GM12864 (cell line): Measurements from ENCODE around the gene SKAP1.
A peak's percentile ranks its signal among the peaks of the same experiment; 100 is the strongest.

Source experiments
- DNase-seq: peaks from one replicate; pipeline ENCODE4 v3.0.0-alpha.2; 2011; ENCODE audit warnings: low read depth
- H3K4me3 ChIP-seq: 2 replicates; pipeline ENCODE4 v1.5.1; 2011; ENCODE audit warnings: mild to moderate bottlenecking, low read depth, low read length, control low read depth
- TF ChIP-seq, protein P1 (sequence below): IDR thresholded peaks from 2 replicates; pipeline ENCODE4 v1.5.1; 2011; ENCODE audit warnings: low read depth, mild to moderate bottlenecking, moderate library complexity, low read length, control low read depth, inconsistent platforms; ENCODE audit errors: missing control alignments

Gene SKAP1

DNA sequence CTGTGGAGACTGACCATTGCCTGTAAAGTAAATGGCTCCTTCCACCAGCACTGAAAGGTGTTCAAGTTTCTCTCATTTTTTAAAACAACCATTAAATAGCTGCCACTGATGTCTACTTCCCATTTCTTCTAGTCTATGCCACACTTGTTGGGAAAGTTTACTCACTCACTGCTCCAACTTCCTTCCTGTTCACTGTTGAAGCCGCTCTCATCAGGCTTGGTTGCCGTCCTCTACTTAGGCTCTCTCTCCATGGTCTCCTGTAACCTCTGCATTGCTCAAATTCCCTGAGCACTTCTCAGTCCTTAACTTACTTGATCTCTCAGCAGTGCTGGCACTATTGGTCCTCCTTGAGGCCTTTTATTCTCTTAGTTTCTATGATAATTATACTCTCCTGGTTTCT is 290.1 kb downstream of the SKAP1 start:
- no peak overlapping the region for H3K4me3 ChIP-seq
- TF ChIP-seq, protein P1, sequence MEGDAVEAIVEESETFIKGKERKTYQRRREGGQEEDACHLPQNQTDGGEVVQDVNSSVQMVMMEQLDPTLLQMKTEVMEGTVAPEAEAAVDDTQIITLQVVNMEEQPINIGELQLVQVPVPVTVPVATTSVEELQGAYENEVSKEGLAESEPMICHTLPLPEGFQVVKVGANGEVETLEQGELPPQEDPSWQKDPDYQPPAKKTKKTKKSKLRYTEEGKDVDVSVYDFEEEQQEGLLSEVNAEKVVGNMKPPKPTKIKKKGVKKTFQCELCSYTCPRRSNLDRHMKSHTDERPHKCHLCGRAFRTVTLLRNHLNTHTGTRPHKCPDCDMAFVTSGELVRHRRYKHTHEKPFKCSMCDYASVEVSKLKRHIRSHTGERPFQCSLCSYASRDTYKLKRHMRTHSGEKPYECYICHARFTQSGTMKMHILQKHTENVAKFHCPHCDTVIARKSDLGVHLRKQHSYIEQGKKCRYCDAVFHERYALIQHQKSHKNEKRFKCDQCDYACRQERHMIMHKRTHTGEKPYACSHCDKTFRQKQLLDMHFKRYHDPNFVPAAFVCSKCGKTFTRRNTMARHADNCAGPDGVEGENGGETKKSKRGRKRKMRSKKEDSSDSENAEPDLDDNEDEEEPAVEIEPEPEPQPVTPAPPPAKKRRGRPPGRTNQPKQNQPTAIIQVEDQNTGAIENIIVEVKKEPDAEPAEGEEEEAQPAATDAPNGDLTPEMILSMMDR: no peak
- DNase-seq: no peak

DNA sequence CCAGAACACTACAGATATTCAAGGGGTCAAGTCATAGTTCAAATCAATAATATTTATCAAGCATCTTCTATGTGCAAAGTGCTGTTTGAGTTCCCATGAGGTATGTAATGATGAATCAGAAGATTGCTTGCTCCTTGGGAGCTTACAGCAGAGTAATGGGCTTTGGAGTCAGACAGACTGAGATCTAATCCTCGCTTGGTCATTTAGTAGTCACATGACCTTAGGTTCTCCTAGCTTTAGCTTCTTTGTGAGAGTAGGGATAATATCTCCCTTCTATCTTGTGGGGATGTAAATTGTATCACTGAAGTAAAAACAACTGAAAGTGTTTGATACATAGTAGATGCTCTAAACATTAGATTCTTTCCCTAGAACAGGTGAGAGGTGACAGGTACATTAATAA is 292.4 kb downstream of the SKAP1 start:
- DNase-seq: no peak
- no peak overlapping the region for H3K4me3 ChIP-seq
- TF ChIP-seq, protein P1: no peak

DNA sequence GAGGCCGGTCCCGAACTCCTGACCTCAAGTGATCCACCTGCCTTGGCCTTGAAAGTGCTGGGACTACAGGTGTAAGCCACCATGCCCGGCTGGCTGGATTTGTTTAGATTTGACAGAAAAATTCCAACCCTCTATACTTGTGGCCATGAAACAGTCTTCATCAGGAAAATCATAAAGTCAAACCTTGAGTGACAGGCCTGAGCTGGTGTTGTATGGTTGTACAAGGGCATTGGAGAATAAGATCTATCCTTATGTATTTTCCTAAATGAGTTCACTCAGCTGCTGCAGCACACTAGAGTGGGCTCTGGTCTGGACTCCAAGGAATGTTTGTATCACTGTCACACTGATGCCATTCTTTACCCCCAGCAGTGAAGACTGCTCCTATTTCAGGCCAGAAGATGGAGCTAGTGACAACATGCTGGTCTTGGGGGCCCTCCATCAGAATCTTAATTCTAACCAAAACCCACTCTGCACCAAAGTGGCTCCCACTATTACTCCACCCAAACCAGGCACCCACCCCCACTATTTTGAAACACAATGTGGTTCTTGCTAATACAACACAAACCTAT is 295.0 kb downstream of the SKAP1 start:
- no peak overlapping the region for H3K4me3 ChIP-seq
- TF ChIP-seq, protein P1: peak; percentile 38
- no peak for DNase-seq

DNA sequence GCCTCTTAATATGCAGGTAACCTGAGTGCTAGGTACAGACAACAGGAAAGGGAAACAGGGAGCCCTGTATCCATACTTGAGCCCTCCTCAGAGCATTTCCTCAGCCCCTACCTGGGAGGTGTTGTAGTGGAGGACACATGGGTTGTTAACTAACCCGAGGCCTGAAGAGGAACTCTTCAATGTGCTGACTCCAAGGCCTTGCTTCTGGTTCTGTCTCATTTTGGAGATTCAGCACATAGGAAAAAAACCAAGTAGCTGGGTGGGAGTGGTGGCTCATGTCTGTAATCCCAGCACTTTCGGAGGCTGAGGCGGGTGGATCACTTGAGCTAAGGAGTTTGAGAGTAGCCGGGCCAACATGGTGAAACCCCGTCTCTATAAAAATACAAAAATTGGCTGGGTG is 297.6 kb downstream of the SKAP1 start:
- TF ChIP-seq, protein P1: no peak
- no peak overlapping the region for H3K4me3 ChIP-seq
- DNase-seq: no peak

DNA sequence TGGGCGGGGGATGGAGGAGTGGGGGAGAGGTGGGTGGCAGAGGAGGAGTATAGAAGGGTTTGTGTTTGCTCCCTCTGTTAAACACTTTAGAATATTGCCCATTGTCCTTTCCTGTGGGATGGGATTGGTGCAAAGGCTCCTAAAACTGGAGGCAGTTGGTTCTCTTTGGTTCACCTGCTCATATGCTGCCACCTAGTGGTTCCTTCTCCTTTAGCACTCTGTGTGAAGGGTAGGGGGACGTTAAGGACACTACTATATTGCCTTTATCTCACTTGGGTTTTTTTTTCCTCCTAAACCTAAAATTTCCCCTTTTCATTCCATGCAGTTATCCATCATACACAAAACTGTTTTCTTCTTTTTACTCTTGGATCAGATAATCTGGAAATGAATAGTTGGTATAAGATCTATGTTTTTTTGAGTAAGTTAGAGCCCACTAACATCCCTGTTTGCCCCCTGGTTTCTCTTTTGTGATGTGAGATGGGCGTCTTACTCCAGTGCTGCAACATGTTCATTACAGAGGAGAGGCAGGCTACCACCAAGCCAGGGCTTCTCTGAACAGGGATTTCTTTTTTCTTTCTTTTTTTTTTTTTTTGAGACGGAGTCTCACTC is 298.7 kb downstream of the SKAP1 start:
- peak; percentile 40 for DNase-seq
- H3K4me3 ChIP-seq: no peak overlapping the region
- TF ChIP-seq, protein P1: peak; percentile 89

DNA sequence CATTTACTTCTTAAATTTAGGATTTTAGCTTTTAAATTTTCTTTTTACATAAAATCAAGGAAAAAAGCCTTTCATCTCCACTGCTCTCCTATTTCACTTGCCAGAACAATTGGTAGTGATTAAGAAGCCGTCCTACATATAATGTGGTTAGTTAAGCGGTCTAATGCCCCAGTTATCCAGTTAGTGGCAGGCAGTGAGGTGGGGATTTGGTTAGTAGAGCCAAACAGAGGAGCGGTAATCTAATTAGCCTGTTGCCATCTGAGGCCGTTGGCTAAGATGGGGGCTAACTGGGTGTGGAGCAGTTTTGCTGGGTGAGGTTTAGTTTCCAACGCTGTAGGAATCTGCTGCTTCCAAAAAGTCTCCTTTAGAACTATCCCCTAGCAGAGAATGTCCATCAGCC is 300.0 kb downstream of the SKAP1 start:
- TF ChIP-seq, protein P1: no peak
- no peak for DNase-seq
- no peak overlapping the region for H3K4me3 ChIP-seq

DNA sequence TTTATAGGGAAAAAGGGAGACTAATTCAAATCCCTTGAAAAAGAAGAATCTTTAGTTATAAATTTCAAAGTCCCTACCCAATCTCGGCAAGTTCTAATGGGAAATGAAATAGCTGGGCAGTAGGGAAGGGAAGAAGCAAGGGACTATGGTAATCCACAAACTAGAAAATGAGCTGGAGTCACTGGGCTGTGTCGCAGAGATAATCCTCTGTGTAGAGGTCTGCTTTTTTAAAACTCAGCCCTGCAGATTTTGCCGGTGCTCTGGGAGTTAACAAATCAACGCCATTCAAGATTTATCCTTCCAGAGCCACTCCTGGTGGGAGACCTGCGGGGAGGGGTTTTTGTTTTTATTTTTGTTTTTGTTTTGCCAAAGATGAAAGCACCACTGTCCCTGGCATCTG is 301.6 kb downstream of the SKAP1 start:
- TF ChIP-seq, protein P1: no peak
- no peak for DNase-seq
- H3K4me3 ChIP-seq: no peak overlapping the region
